ENCODE measurements around the gene ZNF160. TPM values are rescaled to one million over a fixed set of nuclear protein-coding genes. Genes with fewer than 3 reads are reported as not detected.
"Not testable (repeated sequence)": the region's sequence is repeated elsewhere in the genome, so short reads cannot be mapped to it uniquely, and the experiment has no call there.

The ZNF160 gene
- total and polyA plus RNA-seq, 2 donors = 28.0 to 60.1 TPM

DNA sequence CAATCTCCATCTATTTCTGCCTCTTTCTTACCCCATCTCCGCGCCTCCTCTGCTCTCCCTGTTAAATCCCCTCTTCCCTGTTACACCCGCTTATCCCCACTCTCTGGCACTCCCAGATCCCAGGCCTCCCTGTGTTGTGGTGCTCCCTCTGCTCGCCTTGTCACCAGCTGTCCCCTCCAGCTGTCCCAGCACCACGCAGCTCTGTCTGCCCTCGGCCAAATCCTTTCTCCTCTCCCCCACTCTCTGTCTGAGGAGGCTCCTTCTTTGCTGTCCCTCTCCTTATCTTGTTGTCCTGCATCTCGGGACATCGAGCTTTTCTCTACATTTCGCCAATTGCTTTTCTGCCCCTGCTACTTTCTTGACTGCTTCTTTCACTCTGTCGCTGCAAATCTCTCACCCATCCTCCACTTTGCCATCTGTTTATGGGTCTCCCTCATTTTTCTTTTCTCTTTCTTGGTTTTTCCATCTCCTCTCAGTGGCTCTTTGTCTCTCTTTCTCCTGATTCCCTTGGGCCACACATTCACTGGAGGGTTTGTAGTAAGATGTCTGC, 941 bp downstream of the ZNF160 start:
- WGBS = 20% methylated on average over 10 of the region's 10 CpGs
- H3K36me3 ChIP-seq (ENCODE audit: insufficient read depth) = no peaks in the 10 kb centered on the region
- DNase-seq (ENCODE audit: extremely low spot score) = no peak
- H3K4me1 ChIP-seq (ENCODE audit: insufficient read depth) = peaks cover 2% of the 10 kb centered on the region
- peak overlapping the region; percentile 83 for H3K4me3 ChIP-seq (ENCODE audit: low read depth, low read length)
- no peak overlapping the region for H3K27ac ChIP-seq (ENCODE audit: low read depth)

GRCh38 chr19:53101518-53101917, 1.7 kb downstream of the ZNF160 start:
- Histone ChIP-seq H3K4me1 (ENCODE audit: insufficient read depth) (peaks cover 2% of the 10 kb centered on the region), H3K36me3 (ENCODE audit: insufficient read depth) (no peaks in the 10 kb centered on the region), H3K27ac (ENCODE audit: low read depth) (no peak overlapping the region), H3K4me3 (ENCODE audit: low read depth, low read length) (no peak overlapping the region)
- DNase-seq (ENCODE audit: extremely low spot score) = no peak
- WGBS = 21% methylated on average over 1 of the region's 1 CpG

DNA sequence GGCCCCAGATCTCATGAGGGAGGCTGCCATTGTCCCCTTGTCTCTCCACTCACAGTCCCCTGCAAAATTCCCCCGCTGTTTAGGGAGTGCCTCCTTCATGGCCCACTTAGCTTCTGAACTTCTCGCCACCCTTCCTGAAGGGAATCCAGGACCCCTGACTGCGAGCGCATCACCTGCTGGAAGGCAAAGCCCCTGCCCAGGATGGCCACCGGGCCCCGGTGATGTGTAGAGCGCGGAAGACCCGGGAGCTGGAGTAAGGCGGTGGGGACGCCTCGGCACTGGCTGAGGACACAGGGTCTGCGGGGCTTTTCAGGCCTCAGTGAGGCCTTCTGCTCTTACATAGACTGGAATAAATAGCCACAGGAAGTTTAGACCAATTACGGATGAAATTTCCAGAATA, 4.7 kb downstream of the ZNF160 start:
- H3K36me3 ChIP-seq (ENCODE audit: insufficient read depth); H3K27ac ChIP-seq (ENCODE audit: low read depth); DNase-seq (ENCODE audit: extremely low spot score); H3K4me1 ChIP-seq (ENCODE audit: insufficient read depth); H3K4me3 ChIP-seq (ENCODE audit: low read depth, low read length): not testable (repeated sequence)
- WGBS = 94% methylated on average over 14 of the region's 14 CpGs

- H3K36me3 ChIP-seq (ENCODE audit: insufficient read depth); DNase-seq (ENCODE audit: extremely low spot score); H3K27ac ChIP-seq (ENCODE audit: low read depth); H3K4me3 ChIP-seq (ENCODE audit: low read depth, low read length); H3K4me1 ChIP-seq (ENCODE audit: insufficient read depth): not testable (repeated sequence)
- WGBS = 72% methylated on average over 4 of the region's 10 CpGs
These were observed 6.1 kb downstream of the ZNF160 start for GRCh38 chr19:53096982-53097690.

- DNase-seq (ENCODE audit: extremely low spot score); H3K36me3 ChIP-seq (ENCODE audit: insufficient read depth); H3K4me1 ChIP-seq (ENCODE audit: insufficient read depth); H3K27ac ChIP-seq (ENCODE audit: low read depth); H3K4me3 ChIP-seq (ENCODE audit: low read depth, low read length): not testable (repeated sequence)
- 48% methylated on average over 4 of the region's 6 CpGs for WGBS
These were observed 6.6 kb downstream of the ZNF160 start for GRCh38 chr19:53096579-53096978.

DNA sequence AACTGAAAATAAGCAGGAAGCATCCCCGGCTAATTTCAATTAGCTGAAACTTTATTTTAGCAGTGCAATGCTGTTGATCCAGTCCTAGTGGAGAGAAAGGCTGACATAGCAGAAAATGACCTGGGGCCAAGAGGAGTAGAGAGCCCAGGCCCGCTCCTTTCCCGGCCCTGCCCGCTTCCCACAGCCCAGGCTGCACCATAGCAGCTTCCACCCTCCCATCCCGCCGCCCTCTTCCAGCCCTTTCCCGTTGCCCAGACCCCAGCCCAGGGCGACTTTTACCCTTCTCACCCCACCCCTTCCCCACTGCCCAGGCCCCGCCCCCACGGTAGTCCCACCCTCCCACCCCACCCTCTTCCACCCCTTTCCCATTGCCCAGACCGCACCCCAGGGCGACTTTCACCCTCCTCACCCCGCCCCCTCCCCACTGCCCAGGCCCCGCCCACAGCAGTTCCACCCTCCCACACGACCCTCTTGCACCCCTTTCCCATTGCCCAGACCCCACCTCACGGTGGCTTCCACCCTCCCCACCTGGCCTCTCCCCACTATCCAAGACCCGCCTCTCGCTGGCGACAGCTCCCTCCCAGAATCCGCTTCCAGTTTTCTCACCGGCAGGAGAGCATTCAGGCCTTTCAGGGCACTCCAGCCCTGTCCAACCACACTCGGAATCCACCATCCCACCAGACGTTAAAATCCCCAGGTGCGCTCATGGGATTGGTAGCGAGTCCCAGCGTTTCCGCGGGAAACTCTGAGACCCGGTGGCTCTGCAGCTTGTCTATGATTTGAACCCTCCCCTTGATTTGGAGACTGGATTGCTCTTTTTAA, 8.3 kb downstream of the ZNF160 start:
- peaks cover 8% of the 10 kb centered on the region for H3K36me3 ChIP-seq (ENCODE audit: insufficient read depth)
- DNase-seq (ENCODE audit: extremely low spot score) = no peak

GRCh38 chr19:53092723-53093122, 10.5 kb downstream of the ZNF160 start:
- no peak for DNase-seq (ENCODE audit: extremely low spot score)
- H3K4me1 ChIP-seq (ENCODE audit: insufficient read depth) = no peaks in the 10 kb centered on the region
- 56% methylated on average over 1 of the region's 1 CpG for WGBS

More for the DNA sequence above, 8.3 kb downstream of the ZNF160 start:
- Histone ChIP-seq H3K4me3 (ENCODE audit: low read depth, low read length) (no peak overlapping the region), H3K27ac (ENCODE audit: low read depth) (no peak overlapping the region), H3K4me1 (ENCODE audit: insufficient read depth) (no peaks in the 10 kb centered on the region)
- 64% methylated on average over 29 of the region's 29 CpGs for WGBS

GRCh38 chr19:53091413-53092254, 11.6 kb downstream of the ZNF160 start:
- DNase-seq (ENCODE audit: extremely low spot score) = no peak
- Histone ChIP-seq H3K4me1 (ENCODE audit: insufficient read depth) (no peaks in the 10 kb centered on the region), H3K36me3 (ENCODE audit: insufficient read depth) (peaks cover 8% of the 10 kb centered on the region), H3K4me3 (ENCODE audit: low read depth, low read length) (no peak overlapping the region), H3K27ac (ENCODE audit: low read depth) (no peak overlapping the region)
- 84% methylated on average over 19 of the region's 19 CpGs for WGBS

More at GRCh38 chr19:53092723-53093122, 10.5 kb downstream of the ZNF160 start:
- H3K36me3 ChIP-seq (ENCODE audit: insufficient read depth) = peaks cover 8% of the 10 kb centered on the region
- H3K4me3 ChIP-seq (ENCODE audit: low read depth, low read length) = no peak overlapping the region
- no peak overlapping the region for H3K27ac ChIP-seq (ENCODE audit: low read depth)

- H3K36me3 ChIP-seq (ENCODE audit: insufficient read depth) = peaks cover 10% of the 10 kb centered on the region
- H3K4me3 ChIP-seq (ENCODE audit: low read depth, low read length) = no peak overlapping the region
These were observed 15.1 kb downstream of the ZNF160 start for GRCh38 chr19:53088091-53088490.

GRCh38 chr19:53086949-53087348, 16.3 kb downstream of the ZNF160 start:
- Histone ChIP-seq H3K27ac (ENCODE audit: low read depth) (no peak overlapping the region), H3K4me3 (ENCODE audit: low read depth, low read length) (no peak overlapping the region), H3K36me3 (ENCODE audit: insufficient read depth) (peaks cover 10% of the 10 kb centered on the region), H3K4me1 (ENCODE audit: insufficient read depth) (no peaks in the 10 kb centered on the region)
- no peak for DNase-seq (ENCODE audit: extremely low spot score)
- 55% methylated on average over 5 of the region's 5 CpGs for WGBS

More at GRCh38 chr19:53088091-53088490, 15.1 kb downstream of the ZNF160 start:
- Histone ChIP-seq H3K27ac (ENCODE audit: low read depth) (no peak overlapping the region), H3K4me1 (ENCODE audit: insufficient read depth) (no peaks in the 10 kb centered on the region)
- no peak for DNase-seq (ENCODE audit: extremely low spot score)
- 82% methylated on average over 6 of the region's 6 CpGs for WGBS

- Histone ChIP-seq H3K36me3 (ENCODE audit: insufficient read depth) (peaks cover 3% of the 10 kb centered on the region), H3K4me1 (ENCODE audit: insufficient read depth) (no peaks in the 10 kb centered on the region), H3K27ac (ENCODE audit: low read depth) (no peak overlapping the region), H3K4me3 (ENCODE audit: low read depth, low read length) (no peak overlapping the region)
- no peak for DNase-seq (ENCODE audit: extremely low spot score)
- WGBS = 94% methylated on average over 7 of the region's 7 CpGs
These were observed 17.7 kb downstream of the ZNF160 start for GRCh38 chr19:53085496-53085895.

DNA sequence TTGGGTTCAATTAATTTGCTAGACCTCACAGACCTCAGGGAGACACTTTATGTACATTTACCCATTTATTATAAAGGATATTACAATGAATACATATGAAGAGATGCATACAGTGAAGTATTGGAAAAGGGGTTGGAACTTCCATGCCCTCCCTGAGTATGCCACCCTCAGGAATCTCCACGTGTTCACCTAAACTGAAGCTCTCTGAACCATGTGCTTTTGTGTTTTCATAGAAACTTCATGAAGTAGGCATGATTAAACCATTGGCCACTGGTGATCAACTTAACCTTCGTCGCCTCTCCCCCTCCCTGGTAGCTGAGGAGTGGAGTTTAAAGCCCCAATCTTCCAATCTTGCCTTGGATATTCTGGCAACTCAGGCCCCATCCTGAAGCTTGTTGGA, 20.3 kb downstream of the ZNF160 start:
- Histone ChIP-seq H3K4me1 (ENCODE audit: insufficient read depth) (no peaks in the 10 kb centered on the region), H3K36me3 (ENCODE audit: insufficient read depth) (peaks cover 2% of the 10 kb centered on the region), H3K4me3 (ENCODE audit: low read depth, low read length) (no peak overlapping the region), H3K27ac (ENCODE audit: low read depth) (no peak overlapping the region)
- WGBS = 97% methylated on average over 3 of the region's 3 CpGs
- DNase-seq (ENCODE audit: extremely low spot score) = no peak

GRCh38 chr19:53079313-53079924, 23.8 kb downstream of the ZNF160 start:
- Histone ChIP-seq H3K4me3 (ENCODE audit: low read depth, low read length) (no peak overlapping the region), H3K4me1 (ENCODE audit: insufficient read depth) (no peaks in the 10 kb centered on the region), H3K27ac (ENCODE audit: low read depth) (no peak overlapping the region), H3K36me3 (ENCODE audit: insufficient read depth) (peaks cover 3% of the 10 kb centered on the region)
- WGBS = 73% methylated on average over 8 of the region's 8 CpGs
- no peak for DNase-seq (ENCODE audit: extremely low spot score)

Measured in urinary bladder (tissue), 4 donors.